DMS 273 (cell line): ENCODE measurements around the gene PPP2R2B.
"Not testable (repeated sequence)": the region's sequence is repeated elsewhere in the genome, so short reads cannot be mapped to it uniquely, and the experiment has no call there.

ENCODE experiments used
- DNase-seq: peaks from one replicate; lab custom pipeline; 2025; ENCODE audit not compliant: unreplicated experiment; lab: John Stamatoyannopoulos, UW

PPP2R2B gene

DNA sequence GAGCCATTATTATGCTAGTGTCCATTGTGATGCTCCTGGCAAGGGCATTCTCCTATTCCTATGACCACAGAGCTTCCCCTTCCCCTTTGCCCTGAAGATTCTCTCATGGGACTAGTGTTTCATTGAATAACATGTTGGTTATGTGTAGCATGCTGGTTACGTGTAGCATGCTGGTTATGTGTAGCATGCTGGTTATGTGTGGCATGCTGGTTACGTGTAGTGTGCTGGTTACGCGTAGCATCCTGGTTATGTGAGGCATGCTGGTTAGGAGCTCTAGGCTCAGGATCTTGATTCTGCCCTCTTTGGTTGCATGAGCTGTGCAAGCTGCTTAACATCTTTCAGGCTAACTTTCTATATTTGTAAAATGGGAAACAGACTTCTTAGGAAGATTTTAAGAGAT lies 316.1 kb downstream of the PPP2R2B start:
- no peak for DNase-seq

DNA sequence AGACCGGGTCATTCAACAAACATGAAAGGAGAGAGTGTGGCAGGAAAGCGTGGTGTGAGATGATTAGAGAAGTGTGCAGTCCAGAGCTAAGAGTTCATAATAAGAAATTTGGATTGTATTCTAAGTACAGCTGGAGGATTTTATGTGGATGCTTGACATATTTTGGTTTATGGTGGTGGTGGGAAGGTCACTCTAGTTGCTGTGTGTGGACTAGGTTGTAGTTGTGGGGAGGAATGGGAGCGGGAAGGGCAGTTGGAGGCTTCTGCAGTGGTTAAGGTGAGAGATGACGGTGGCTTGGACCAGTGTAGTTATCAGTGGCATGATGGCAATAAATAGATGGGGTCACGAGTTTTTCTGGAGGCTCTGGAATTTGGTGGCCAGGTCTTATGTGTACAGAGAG lies 316.8 kb downstream of the PPP2R2B start:
- no peak for DNase-seq

DNA sequence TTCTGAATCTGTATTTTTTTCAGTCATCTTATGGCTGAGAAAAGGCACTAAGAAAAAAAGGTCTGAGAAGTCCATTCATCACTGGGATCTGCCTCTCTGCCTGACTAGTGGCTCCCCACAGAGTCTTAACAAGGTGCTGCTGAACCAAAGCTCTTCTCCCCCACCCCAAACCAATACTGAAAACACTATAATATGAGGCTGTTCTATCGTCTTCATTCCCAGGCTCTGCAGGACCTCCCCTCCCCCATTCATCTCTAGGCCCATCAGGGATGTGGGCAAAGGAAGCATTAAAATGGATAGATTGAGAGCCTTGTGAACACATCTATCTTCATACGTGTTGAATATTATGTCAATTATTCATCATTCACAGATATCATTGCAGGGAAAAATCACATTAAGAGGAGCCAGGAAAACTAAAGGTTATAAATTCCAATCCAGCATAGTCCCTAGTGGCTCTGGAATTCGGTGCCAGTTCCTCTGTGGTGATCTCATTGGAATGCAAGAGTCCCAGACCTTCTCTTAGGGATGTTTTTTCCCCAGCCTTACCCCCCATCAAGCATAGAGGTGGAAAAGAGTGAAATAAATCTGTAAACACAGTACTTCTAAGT lies 318.2 kb downstream of the PPP2R2B start:
- DNase-seq, result no peak

DNA sequence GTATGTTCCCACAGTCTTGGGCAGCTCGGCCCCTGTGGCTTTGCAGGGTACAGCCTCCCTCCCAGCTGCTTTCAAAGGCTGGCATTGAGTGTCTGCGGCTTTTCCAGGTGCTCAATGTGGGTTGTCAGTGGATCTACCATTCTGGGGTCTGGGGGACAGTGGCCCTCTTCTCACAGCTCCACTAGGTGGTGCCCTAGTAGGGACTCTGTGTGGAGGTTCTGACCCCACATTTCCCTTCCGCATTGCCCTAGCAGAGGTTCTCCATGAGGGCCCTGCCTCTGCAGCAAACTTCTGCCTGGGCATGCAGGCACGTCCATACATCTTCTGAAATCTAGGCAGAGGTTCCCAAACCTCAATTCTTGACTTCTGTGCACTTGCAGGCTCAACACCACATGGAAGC lies 321.7 kb downstream of the PPP2R2B start:
- not testable (repeated sequence) for DNase-seq

GRCh38 chr5:146553446-146553845 lies 325.1 kb downstream of the PPP2R2B start:
- no peak for DNase-seq

DNA sequence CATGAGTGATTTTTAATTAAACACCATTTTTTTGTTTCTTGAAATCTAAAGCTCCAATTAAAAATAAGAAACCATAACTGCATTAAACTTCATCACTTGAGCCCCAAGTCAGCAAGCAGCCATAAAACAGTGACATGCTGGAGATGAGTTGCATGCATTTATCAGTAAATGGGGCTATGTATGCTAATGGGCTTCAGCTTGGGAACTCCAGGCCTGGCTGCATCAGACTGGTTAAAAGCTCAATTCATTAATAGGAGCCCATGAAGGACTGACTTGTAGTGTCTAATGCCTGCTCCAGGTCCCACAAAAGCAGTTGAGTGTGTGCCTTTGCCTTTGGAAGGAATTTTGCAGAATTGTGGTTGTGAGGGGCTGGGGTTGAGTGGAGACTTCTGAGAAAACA lies 328.9 kb downstream of the PPP2R2B start:
- no peak for DNase-seq

- peak; percentile 53 for DNase-seq
Measured at GRCh38 chr5:146548781-146549449, 329.6 kb downstream of the PPP2R2B start.

DNA sequence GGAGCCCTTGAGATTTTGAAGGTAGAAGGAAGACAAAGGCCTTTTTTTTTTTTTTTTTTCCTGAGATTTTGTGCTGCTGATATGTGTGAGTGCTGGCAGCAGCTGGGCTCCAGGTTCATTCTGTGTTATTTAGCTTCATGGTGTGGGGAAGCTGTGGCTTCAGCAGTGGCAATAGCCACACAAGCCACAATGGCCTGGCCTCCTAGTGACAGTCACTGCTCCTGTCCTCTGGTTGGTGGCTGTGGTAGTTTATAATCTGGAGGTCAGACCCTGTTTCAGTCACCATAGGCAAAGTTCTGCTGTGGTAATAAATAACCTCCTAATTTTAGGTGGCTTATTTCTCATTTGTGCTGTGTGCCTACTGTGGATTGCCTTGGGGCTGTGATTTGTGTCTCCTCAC lies 334.3 kb downstream of the PPP2R2B start:
- DNase-seq, result no peak

DNA sequence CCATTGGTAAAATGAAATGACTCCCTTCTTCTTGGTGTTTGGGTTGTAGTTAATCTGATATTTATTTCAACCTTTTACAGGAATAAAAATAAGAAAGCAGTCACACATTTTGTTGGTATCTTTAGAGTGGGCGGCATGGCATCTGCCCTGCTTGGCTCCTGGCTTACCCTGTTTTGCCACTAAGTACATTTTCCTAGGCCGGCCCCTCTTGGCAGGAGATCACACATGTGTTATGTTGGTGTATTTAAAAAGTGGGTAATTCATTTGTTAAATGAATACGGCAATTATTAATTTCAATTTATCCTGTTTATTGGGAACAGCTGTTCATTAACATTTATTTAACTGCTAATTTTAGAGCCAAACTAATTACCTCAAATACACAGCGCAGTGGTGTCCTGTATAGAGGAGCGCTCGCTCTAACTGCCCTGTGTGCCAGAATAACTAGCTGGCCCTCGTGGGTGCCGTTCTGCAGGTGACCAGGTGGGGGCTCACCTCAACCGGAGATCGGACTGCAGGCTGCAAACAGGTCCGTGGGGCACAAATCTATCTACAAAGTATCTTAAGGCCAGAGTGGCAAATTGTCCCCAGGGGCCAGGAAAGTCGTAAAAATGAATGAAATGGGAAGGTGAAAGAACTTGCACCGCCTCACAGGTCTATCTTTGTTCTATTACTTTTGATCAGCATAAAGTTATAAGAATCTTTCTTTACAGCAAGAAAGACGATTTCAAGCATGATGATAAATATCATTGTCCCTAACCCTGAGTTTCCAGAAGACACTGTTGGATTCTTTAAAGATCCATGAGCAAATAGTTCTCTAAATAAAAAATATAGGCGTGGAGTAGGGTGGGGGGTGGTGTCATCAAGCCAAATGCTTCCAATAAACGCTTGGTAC lies 336.4 kb downstream of the PPP2R2B start:
- DNase-seq, result peak; percentile 91

- no peak for DNase-seq
Measured at GRCh38 chr5:146540414-146540813, 338.1 kb downstream of the PPP2R2B start.

- no peak for DNase-seq
Measured at GRCh38 chr5:146539973-146540372, 338.6 kb downstream of the PPP2R2B start.

DNA sequence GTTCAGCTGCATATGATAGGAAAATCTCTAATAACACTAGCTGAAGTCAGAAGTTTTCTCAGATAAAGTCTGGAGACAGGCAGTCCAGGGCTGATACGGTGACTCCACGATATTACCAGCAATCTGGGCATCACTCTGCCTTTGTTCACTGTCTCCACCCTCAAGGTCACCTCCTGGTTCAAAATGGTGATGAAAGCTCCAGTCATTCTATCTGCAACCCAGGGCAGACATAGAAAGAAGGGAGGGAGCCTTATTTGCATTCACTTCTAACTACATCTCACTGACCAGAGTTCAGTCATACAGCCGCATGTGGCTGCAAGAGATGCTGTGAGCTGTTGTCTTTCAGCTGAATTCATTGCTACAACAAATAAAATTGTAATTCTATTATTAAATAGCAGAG lies 340.1 kb downstream of the PPP2R2B start:
- DNase-seq, result no peak

GRCh38 chr5:146533882-146534281 lies 344.7 kb downstream of the PPP2R2B start:
- DNase-seq, result no peak

DNA sequence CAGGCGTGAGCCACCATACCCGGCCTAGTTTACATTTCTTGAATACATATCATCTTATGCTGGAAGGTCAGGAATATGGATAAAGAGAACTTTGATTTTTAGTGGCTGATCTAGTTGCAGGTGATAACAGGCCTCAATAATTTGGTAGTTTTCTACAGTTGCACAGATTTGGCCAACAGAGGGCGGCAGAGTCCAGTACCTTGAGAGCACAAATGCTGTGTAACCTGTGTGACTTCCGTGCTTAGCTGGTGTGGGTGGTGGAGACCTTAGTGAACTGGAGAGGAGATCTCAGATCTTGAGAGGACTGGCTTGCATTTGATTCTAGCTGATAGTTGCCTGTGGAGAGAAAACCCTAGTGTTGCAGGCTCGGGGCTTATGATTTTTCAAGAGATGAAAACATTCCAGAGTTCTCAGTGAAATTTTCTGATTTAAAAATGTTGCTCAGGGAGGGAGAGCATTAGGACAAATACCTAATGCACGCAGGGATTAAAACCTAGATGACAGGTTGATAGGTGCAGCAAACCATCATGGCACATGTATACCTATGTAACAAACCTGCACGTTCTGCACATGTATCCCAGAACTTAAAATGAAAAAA lies 345.2 kb downstream of the PPP2R2B start:
- peak; percentile 91 for DNase-seq
